ENCODE data around the gene KRT3. TPM values are rescaled to one million over a fixed set of nuclear protein-coding genes. Genes with fewer than 3 reads are reported as not detected.

KRT3 gene
- polyA plus RNA-seq, 3 donors: not detected

DNA sequence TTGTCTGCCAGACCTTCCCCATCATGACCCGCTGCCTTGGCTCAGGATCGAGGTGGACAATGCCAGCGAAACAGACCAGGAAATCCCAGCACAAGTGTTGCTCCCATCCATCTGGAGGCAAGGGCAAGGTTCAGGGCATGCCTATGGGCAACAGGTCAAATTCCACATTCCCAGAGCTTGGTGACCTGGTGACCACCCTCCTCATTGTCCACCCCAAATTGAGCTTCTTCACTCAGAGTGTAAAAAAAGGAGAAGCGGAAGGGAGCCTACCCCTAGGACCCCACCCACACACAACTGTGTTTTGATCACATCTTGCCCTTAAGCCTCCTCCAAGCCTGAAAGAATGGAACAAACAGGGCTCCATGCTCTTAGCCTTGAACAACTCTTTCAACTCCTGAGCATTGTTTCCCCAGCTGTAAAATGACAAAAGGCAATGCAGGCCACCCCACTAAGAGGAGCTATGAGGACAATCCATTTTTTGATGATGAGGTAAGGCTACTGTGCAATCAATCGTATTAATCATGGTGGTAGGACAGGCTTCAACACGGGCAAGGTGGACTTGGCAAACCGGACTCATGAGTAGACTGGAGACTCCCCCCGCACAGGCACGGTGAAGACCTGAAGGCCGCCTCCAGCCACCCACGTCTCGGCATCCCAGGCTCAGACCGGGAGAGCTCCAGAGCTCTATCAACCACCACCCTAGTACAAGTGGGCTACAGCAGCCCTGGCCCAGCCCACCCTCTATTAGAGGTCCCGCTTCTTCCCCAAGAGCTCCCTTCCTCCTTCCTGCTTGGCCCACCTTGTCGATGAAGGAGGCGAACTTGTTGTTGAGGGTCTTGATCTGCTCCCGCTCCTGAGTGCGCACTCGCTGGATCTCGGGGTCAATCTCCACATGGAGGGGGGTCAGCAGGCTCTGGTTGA is 37.3 kb upstream of the KRT3 start:
- 96% methylated on average over 15 of the region's 20 CpGs for WGBS (ENCODE audit: insufficient coverage)
- Histone ChIP-seq H3K9ac (ENCODE audit: insufficient read depth, low read length, poor library complexity, severe bottlenecking) (no peak overlapping the region), H3K36me3 (replicated peaks in 1 of 2; ENCODE audit: control insufficient read depth in 1 of 2, insufficient read depth in 2 of 2, low read length in 2 of 2) (no peaks in the 10 kb centered on the region), H4K20me1 (ENCODE audit: insufficient read depth, low read length) (no peaks in the 10 kb centered on the region), H3K9me3 (replicated peaks in 1 of 2; ENCODE audit: control insufficient read depth in 1 of 2, insufficient read depth in 1 of 2, low read length in 2 of 2) (no peaks in the 10 kb centered on the region), H3K27ac (ENCODE audit: low read depth in 1 of 2, low read length in 2 of 2) (no peak overlapping the region), H3K79me2 (ENCODE audit: insufficient read depth, low read length) (no peaks in the 10 kb centered on the region), H3K27me3 (ENCODE audit: control insufficient read depth in 2 of 2, insufficient read depth in 2 of 2, low read length in 2 of 2) (no peaks in the 10 kb centered on the region), H3K4me2 (replicated peaks; ENCODE audit: extremely low read depth, low read length, poor library complexity, severe bottlenecking) (no peak overlapping the region), H3K4me3 (replicated peaks in 1 of 3; ENCODE audit: low read depth in 2 of 3, low read length in 3 of 3) (no peak overlapping the region), H2AFZ (ENCODE audit: insufficient read depth, low read depth, low read length, poor library complexity, severe bottlenecking) (no peak overlapping the region), H3K4me1 (ENCODE audit: control insufficient read depth in 1 of 2, insufficient read depth in 2 of 2, low read length in 2 of 2) (peaks cover 0 to 6% of the 10 kb centered on the region in 2 donors)
- Mint-ChIP-seq H3K4me1 (peaks cover 15% of the 10 kb centered on the region), H3K36me3 (no peaks in the 10 kb centered on the region), H3K27ac (no peak overlapping the region), H3K27me3 (ENCODE audit: low read depth in 3 of 3) (peaks cover 0 to 5% (median 5%) of the 10 kb centered on the region in 3 donors), H3K9me3 (no peaks in the 10 kb centered on the region), H3K4me3 (no peak overlapping the region)
- intact Hi-C loops (cut with micrococcal nuclease): no loop called here
- TF ChIP-seq, protein P1, sequence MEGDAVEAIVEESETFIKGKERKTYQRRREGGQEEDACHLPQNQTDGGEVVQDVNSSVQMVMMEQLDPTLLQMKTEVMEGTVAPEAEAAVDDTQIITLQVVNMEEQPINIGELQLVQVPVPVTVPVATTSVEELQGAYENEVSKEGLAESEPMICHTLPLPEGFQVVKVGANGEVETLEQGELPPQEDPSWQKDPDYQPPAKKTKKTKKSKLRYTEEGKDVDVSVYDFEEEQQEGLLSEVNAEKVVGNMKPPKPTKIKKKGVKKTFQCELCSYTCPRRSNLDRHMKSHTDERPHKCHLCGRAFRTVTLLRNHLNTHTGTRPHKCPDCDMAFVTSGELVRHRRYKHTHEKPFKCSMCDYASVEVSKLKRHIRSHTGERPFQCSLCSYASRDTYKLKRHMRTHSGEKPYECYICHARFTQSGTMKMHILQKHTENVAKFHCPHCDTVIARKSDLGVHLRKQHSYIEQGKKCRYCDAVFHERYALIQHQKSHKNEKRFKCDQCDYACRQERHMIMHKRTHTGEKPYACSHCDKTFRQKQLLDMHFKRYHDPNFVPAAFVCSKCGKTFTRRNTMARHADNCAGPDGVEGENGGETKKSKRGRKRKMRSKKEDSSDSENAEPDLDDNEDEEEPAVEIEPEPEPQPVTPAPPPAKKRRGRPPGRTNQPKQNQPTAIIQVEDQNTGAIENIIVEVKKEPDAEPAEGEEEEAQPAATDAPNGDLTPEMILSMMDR (IDR thresholded peaks at IDR 0.05): no peak
- no peak for DNase-seq

DNA sequence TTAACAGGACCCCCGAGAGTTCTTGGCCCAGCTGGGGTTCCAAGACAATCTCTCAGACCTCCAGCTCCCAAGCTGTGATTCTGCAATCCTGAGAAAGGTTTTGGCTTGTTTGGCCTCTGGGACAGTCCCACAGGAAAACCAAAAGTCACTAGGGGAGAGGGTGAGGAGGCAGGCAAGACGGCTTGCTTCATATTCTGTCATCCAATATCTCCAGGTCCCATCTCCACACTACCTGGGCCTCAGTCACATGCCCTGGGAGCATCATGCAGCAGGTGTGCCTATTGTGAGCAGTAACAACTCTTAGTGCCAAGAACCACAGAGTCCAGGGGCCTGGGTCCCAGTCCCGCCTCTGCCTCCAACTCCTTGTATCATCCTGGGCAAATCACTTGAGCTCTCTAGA is 36.5 kb upstream of the KRT3 start:
- no peak overlapping the region for H3K27ac Mint-ChIP-seq

More for the DNA sequence above, 36.5 kb upstream of the KRT3 start:
- Histone ChIP-seq H3K27ac (ENCODE audit: low read depth in 1 of 2, low read length in 2 of 2) (no peak overlapping the region), H3K79me2 (ENCODE audit: insufficient read depth, low read length) (no peaks in the 10 kb centered on the region), H3K36me3 (replicated peaks in 1 of 2; ENCODE audit: control insufficient read depth in 1 of 2, insufficient read depth in 2 of 2, low read length in 2 of 2) (no peaks in the 10 kb centered on the region), H3K9ac (ENCODE audit: insufficient read depth, low read length, poor library complexity, severe bottlenecking) (no peak overlapping the region), H4K20me1 (ENCODE audit: insufficient read depth, low read length) (no peaks in the 10 kb centered on the region), H3K4me3 (replicated peaks in 1 of 3; ENCODE audit: low read depth in 2 of 3, low read length in 3 of 3) (no peak overlapping the region), H3K9me3 (replicated peaks in 1 of 2; ENCODE audit: control insufficient read depth in 1 of 2, insufficient read depth in 1 of 2, low read length in 2 of 2) (no peaks in the 10 kb centered on the region), H3K27me3 (ENCODE audit: control insufficient read depth in 2 of 2, insufficient read depth in 2 of 2, low read length in 2 of 2) (no peaks in the 10 kb centered on the region), H3K4me1 (ENCODE audit: control insufficient read depth in 1 of 2, insufficient read depth in 2 of 2, low read length in 2 of 2) (peaks cover 0 to 6% of the 10 kb centered on the region in 2 donors), H2AFZ (ENCODE audit: insufficient read depth, low read depth, low read length, poor library complexity, severe bottlenecking) (no peak overlapping the region), H3K4me2 (replicated peaks; ENCODE audit: extremely low read depth, low read length, poor library complexity, severe bottlenecking) (no peak overlapping the region)
- TF ChIP-seq, protein P1 (IDR thresholded peaks at IDR 0.05): no peak
- WGBS (ENCODE audit: insufficient coverage): 78% methylated on average over 1 of the region's 3 CpGs
- Mint-ChIP-seq H3K36me3 (no peaks in the 10 kb centered on the region), H3K4me1 (peaks cover 15% of the 10 kb centered on the region), H3K4me3 (no peak overlapping the region), H3K9me3 (no peaks in the 10 kb centered on the region), H3K27me3 (ENCODE audit: low read depth in 3 of 3) (peaks cover 0 to 5% (median 4%) of the 10 kb centered on the region in 3 donors)
- no peak for DNase-seq
- intact Hi-C loops (cut with micrococcal nuclease): no loop called here
